ENCODE results near the gene CDHR5.

Gene CDHR5

DNA sequence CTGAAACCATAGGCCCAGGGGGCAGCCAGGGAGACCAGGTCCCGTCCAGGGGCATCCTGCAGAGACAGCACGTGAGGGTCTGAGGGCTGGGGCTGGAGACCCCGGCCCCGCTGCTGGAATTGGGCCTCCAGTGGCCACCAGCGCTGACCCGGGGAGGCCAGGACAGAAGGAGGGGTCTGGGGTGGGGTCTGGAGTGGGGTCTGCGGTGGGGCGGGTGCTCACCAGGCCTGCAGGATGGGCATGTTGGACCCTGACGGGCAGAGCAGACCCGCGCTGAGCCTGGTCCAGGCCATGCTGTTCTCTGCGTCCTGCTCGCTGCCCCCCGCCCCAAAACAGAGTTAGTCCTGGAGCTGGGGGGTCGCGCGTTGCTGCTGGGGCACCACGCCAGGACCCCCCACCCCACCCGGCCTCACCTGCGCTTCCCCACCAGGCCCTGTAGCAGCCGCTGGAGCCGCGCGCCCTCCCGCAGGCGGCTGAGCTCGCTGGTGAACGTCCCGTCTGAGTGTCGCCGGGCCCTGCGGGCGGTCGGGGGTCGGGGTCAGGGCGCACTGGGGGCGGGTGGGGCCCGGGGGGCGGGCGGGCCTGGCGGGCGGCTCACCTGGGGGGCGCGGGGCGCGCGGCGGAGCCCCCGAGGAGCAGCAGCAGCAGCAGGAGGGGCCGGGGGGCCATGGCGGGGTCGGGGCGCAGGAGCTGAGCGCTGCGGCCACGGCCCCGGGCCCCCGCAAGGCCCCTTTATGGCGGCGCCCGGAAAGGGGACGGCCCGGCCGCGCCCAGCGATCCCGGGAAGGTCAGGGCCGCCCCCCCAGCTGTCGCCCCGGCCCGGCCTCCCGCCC lies 1.9 kb upstream of the CDHR5 start, which contains the start of gene SCT:
Gene SCT (minus strand): TSS at position 707 of the 833 bp plus-strand sequence. CDS start 38 bp downstream, at position 669.
- TF ChIP-seq, protein P1, sequence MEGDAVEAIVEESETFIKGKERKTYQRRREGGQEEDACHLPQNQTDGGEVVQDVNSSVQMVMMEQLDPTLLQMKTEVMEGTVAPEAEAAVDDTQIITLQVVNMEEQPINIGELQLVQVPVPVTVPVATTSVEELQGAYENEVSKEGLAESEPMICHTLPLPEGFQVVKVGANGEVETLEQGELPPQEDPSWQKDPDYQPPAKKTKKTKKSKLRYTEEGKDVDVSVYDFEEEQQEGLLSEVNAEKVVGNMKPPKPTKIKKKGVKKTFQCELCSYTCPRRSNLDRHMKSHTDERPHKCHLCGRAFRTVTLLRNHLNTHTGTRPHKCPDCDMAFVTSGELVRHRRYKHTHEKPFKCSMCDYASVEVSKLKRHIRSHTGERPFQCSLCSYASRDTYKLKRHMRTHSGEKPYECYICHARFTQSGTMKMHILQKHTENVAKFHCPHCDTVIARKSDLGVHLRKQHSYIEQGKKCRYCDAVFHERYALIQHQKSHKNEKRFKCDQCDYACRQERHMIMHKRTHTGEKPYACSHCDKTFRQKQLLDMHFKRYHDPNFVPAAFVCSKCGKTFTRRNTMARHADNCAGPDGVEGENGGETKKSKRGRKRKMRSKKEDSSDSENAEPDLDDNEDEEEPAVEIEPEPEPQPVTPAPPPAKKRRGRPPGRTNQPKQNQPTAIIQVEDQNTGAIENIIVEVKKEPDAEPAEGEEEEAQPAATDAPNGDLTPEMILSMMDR (IDR thresholded peaks at IDR 0.05; ENCODE audit: unreplicated experiment in 3 of 3) = no peak
- peaks cover 42% of the 10 kb centered on the region for H3K27me3 Mint-ChIP-seq (ENCODE audit: low read depth)
- no peaks in the 10 kb centered on the region for H3K9me3 Mint-ChIP-seq
- peak within 1 kb of the TSS in 1 of 3 experiments; percentile 52 for H3K27ac Mint-ChIP-seq
- peaks cover 5% of the 10 kb centered on the region for H3K36me3 Mint-ChIP-seq (ENCODE audit: low read depth)
- peaks cover 23% of the 10 kb centered on the region for H3K4me1 Mint-ChIP-seq
- peak within 1 kb of the TSS; percentile 73 to 81 (median 78) for H3K4me3 Mint-ChIP-seq

DNA sequence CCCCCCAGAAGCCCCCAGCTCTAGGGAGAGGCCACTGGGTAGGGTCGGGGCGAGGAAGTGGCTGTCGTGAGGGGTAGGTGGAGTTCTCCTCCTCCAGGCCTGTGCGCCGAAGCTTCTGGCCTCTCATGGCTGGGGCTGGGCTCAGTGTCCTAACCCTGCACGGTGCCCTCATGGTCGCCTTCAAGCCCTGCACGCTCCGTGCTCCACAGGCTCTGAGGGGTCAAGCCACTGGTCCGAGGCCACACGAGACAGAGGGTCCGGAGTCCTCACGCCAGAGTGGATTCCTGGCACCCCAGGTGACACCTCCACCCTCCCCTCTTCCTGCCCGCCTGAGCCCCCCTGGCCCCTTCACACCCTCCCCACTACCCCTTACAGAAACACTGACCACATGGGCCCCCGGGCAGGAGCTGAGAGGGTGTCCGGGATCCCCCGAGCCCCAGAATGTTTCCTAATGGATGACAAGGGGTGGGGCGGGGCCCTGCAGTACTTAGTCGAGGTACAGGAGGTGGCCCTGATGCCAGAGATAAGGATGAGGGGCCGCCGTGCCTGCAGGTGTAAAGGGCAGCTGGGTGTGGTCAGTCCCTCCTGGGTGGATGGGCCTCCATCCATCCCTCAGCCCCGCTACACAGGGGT lies 997 bp upstream of the CDHR5 start:
- H3K4me1 Mint-ChIP-seq = peaks cover 23% of the 10 kb centered on the region
- H3K36me3 Mint-ChIP-seq (ENCODE audit: low read depth) = peaks cover 5% of the 10 kb centered on the region

GRCh38 chr11:623999-624704 lies 603 bp downstream of the CDHR5 start:
- Mint-ChIP-seq H3K4me3 (peak overlapping the region in 1 of 3 experiments; percentile 25), H3K9me3 (no peaks in the 10 kb centered on the region)
- TF ChIP-seq, protein P1 (IDR thresholded peaks at IDR 0.05; ENCODE audit: unreplicated experiment in 3 of 3) = no peak

More for the DNA sequence above, 997 bp upstream of the CDHR5 start:
- TF ChIP-seq, protein P1 (IDR thresholded peaks at IDR 0.05; ENCODE audit: unreplicated experiment in 3 of 3) = no peak
- Mint-ChIP-seq H3K27me3 (ENCODE audit: low read depth) (peaks cover 42% of the 10 kb centered on the region), H3K4me3 (peak overlapping the region; percentile 15 to 32 (median 21)), H3K27ac (no peak overlapping the region), H3K9me3 (no peaks in the 10 kb centered on the region)

GRCh38 chr11:623349-623869 lies 1.3 kb downstream of the CDHR5 start:
- peaks cover 24% of the 10 kb centered on the region for H3K27me3 Mint-ChIP-seq (ENCODE audit: low read depth)
- peaks cover 2% of the 10 kb centered on the region for H3K36me3 Mint-ChIP-seq (ENCODE audit: low read depth)
- TF ChIP-seq, protein P1 (IDR thresholded peaks at IDR 0.05; ENCODE audit: unreplicated experiment in 3 of 3) = no peak
- no peaks in the 10 kb centered on the region for H3K9me3 Mint-ChIP-seq
- peak overlapping the region in 1 of 3 experiments; percentile 58 for H3K27ac Mint-ChIP-seq
- peaks cover 10% of the 10 kb centered on the region for H3K4me1 Mint-ChIP-seq
- peak overlapping the region in 2 of 3 experiments; percentile 19 to 57 for H3K4me3 Mint-ChIP-seq

More at GRCh38 chr11:623999-624704, 603 bp downstream of the CDHR5 start:
- Mint-ChIP-seq H3K27ac (no peak overlapping the region), H3K4me1 (peaks cover 17% of the 10 kb centered on the region), H3K27me3 (ENCODE audit: low read depth) (peaks cover 32% of the 10 kb centered on the region), H3K36me3 (ENCODE audit: low read depth) (peaks cover 5% of the 10 kb centered on the region)

- TF ChIP-seq, protein P1 (IDR thresholded peaks at IDR 0.05; ENCODE audit: unreplicated experiment in 3 of 3) = no peak
- Mint-ChIP-seq H3K36me3 (ENCODE audit: low read depth) (no peaks in the 10 kb centered on the region), H3K9me3 (no peaks in the 10 kb centered on the region), H3K4me1 (no peaks in the 10 kb centered on the region), H3K27ac (no peak overlapping the region), H3K4me3 (no peak overlapping the region), H3K27me3 (ENCODE audit: low read depth) (peaks cover 14% of the 10 kb centered on the region)
Measured at GRCh38 chr11:621838-622237, 2.9 kb downstream of the CDHR5 start.
